ENCODE data around the gene RASA2.

Gene RASA2

DNA sequence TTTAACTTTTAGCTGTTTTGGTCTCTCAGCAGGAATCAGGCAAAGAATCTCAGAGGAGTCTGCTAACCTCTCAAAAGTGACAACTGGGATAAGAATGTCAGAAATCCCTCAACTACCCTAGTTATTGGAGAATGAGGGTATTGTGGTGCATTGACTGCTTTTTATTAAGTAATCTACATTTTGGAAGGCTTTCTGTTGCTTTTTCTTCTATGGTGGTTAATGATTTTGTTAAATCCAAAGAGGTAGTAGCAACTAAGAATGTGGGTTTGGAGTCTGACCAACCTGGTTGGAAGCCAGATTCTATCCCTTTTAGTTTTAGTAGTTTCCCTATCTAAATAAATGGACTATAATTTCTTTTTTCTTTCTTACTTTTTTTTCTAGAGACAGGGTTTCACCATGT lies 156.6 kb downstream of the RASA2 start:
- no peak for DNase-seq

DNA sequence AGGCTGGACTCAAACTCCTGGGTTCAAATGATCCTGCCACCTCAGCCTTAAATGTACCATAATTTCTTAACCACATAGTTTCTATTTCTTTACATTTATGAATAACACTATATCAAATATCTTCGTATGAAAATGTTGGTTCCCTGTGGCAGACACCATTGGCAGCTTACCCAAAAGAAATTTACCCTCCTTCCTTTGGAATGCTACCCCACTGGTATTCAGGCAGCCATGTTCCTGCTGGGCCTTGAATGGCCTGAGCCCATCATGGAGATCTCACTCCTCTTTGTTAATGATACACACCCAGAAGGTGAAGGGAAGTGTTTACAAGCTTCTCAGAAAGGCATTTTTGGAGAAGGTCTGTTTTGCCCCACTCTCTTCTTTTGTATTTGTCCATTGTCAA lies 157.0 kb downstream of the RASA2 start:
- DNase-seq: no peak

DNA sequence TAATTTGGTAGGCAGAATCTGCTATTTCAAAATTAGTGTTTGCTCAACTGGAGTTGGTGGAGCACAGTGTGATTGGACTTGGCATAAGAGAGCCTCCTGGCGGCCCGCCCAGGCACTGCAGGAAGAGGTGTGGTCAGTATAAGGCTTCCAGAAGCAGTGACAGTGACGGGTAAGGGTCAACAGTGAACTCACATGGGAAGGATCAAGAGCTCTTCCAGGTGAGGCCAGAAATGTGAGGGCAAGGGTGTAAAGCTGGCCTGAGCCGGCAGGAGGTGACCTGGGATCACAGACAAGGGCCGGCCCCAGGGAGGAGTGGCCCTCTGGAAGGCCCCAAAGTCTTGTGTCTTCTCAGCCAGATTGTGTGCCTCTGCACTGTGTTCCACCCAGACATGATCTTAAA lies 158.1 kb downstream of the RASA2 start:
- peak in 22 of 56 donors; percentile 5 to 70 (median 15) for DNase-seq

DNA sequence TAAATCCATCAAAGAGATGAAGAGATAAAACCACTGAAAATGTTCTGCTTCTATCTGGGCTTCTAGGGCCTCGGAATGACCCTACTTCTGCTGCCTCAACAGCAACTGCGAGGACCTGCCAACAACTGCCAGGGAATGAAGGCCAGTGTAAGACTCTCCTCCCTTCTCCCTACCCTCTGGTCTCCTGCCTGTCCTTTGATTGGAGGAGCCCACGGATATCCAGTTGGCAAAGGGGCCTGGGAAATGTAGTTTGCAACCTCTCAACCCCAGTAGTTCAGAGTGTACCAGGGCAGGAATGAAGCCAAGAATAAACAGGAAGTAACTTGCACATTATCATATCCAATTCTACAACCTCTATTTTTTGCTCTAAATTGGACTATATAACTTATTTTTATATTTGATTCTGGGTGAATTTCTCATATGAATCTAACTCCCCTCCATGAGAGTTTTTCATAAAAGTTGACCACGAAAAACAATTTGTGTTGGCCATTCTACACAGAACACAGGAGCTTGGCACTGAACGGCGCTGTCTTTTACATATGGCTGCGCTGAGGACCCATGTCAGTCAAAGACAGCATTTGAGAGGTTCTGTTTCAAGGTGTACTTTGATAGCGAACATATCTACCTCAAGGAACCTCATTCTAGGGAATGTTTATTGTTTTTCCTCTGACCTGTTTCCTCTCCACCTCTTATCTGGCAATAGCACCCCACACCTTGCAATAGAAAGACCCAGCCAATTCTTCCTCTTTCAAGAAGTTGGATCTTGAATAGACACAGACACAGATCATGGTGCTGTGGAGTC lies 160.1 kb downstream of the RASA2 start:
- peak in 3 of 56 donors; percentile 1 to 24 (median 1) for DNase-seq

DNA sequence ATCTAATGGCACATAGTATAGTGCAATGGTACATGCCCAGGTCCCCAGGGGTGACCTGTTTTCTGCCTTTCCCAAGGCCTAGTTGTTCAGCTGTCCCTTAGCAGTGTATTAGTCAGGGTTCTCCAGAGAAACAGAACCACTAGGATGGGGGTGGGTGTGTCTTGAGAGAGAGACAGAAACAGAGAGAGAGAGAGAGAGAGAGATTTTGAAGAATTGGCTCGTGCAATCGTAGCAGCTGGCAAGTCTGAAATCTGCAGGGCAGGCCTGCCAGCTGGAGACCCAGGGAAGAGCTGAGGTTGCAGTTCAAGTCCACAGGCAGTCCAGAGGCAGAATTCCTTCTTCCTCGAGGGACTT lies 160.7 kb downstream of the RASA2 start:
- DNase-seq: no peak

DNA sequence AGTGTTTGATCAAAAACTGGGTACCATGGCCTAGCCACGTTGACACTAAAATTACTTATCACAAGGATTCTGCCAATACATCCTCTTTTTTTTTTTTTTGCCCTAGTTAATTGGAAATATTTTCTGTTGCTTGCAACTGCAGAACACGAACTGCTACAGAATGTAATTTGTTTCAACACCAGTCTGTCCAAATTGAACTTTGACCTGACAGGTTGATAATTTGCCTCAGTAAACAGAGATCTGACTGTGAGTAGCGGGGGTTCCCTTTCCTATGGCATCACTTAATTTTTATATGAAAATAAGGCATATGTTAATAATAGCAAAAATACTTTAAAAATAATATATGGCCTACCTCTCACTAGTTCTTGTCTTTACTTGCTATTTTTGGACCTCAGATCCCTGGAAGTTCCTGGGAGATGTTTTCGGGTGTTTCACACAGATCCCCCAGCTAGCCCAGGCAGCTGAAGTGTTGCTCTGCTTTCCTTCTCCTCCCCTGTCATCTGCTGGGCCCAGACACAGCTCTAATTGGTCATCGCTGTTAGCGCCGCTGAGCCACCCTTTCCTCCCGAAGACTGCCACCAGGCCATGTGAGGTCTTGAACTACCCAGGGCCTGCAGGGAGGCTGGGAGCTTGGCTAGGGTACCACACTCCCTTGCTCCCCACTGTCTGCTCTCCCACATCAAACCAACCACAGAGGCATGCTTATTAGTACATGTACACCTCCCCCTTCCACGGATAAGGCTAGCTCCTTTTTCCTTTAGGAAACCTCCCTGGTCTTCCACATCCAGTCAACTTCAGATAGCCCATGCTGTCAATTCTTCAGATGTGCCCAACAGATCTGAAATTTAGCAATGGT lies 161.5 kb downstream of the RASA2 start:
- DNase-seq: no peak

DNA sequence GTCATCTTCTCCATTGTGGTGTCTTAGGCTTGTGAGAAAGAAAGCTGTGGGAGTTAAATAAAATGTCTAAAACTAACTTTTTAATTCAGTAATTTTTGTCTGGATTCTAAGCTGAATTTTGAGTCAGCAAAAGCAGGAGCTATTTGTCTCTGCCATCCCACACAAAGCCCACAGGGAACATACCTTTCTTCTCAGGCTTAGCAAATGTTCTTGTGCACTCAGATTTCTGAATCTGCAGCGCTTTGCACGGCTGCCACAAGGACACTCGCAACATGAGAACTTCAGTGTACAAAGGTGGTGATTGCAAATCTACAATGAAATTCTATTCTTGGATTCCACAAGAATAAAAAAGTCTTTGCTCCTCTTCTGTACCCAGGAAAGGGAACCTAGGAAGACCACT lies 163.0 kb downstream of the RASA2 start:
- no peak for DNase-seq

DNA sequence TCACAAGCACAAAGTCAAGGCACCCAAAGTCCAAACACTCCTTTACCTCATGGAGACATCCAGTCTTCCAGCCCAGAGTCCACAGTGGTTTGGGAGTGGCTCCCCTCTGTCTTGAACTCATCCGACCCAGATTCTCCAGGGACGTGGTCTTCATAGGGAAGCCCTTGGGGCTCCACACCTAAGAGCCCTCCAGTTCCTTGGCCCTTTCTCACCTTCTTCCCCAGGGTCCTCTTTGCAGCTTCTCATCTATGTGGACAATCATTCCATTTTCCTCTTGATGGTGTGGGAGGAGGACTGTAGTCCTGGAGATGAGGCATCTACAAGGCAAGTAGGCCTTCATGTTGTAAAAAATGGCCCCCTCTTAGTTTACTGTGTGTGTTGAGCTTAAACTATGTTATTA lies 164.0 kb downstream of the RASA2 start:
- no peak for DNase-seq

DNA sequence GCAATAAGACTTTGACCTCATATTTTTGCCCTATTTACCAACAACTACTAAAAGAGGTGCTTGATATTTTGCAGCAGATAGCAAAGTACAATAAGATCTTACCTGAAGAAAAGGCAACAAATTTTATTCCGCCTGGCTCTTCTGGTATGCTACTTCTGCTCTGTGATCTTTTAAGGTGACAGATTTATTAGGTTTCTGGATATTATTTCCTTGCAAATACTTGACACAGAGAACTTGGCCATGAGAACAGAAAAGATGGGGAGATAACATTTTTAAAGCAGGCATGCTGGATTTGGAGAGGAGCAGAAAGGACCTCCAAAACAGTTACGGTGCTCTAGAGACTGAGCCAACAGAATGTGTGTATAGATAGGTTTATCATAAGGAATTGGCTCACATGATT lies 164.6 kb downstream of the RASA2 start:
- DNase-seq: no peak

DNA sequence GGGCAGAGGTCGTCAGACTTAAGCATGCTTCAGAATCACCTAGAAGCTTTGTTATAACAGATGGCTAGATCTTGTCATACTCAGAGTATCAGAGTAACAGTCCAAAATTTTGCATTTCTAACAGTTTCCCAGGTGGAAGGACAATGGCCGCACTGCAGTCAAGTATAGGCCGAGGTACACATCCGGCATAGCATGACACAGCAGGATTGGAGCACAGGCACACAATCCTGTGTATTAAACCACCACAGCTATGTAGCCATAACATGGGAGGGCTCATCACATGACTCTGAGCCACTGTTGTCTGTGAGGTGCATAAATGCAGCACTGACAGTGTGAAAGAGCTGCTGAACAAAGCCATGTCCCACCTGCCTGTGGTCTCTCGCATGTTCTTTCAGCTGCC lies 165.5 kb downstream of the RASA2 start:
- no peak for DNase-seq

DNA sequence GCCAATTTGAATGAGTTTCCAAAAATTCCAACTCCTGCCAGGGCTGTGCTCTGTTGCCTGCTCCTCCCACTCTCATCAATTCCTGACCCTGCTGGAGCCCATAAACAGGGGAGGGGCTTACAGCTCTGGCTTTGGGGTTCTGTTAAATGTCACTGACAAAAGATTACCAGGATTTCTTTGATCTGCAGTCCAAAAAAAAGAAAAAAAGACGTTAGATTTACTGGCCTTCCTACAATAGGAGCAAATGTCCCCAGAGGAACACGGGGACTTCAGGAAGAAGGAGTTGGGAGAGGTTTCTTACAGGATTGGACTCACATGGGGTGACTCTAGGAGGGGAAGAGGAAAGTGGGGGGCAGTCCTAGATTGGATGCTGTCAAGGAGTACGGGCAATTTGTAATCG lies 167.0 kb downstream of the RASA2 start:
- DNase-seq: no peak

DNA sequence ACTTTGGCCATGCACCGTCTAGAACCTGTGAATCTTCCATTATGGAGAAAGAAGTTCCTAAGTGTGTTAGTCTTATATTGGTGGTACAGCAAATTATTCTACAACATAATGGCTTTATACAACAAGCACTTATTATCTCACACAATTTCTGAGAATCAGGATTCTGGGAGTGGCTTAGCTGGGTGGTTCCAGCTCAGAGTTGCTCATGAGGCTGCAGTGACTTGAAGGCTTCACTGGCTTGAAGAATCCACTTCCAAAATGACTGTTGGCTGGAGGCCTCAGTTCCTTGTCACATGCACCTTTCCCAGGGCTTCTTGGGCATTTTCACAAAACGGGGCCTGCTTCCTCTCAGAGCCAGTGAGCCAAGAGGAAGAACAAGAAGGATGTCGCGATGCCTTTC lies 169.0 kb downstream of the RASA2 start:
- no peak for DNase-seq

DNA sequence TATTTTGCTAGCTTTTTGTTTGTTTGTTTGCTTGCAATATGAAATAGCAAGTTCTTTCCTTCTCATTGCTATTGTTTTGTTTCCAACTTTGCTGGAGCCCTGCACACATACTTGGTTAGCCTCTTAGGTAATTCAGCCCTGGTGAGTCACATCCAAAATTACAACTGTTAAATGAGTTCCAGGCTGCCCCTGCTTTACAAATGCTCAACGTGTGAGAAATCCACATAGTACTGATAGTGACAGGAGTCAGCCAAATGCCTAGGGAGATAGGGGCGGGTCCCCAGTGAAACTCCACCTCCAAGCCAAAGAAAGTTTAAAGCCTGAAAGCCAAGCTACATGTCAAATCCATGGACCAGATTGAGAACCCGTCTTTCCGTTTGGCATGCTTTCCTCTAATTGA lies 169.9 kb downstream of the RASA2 start:
- no peak for DNase-seq

DNA sequence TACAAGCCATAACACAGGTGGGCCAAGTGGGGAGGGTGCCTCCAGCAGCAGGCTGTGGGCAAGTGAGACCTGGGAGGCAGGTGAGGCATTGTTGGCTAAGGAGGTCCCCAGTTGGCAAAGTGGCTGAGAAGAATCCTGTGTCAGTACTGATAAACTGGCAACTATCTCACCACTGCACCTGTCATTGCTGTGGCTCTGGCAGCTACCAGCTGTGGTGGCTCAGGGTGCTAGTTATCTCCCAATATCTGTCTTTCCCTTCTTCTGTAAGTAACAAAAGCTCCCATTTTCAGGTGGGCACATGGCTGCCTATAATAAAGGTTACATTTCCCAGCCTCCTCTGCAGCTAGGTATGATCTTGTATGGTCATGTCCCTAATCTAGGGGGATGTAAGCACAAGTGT lies 170.7 kb downstream of the RASA2 start:
- DNase-seq: no peak

DNA sequence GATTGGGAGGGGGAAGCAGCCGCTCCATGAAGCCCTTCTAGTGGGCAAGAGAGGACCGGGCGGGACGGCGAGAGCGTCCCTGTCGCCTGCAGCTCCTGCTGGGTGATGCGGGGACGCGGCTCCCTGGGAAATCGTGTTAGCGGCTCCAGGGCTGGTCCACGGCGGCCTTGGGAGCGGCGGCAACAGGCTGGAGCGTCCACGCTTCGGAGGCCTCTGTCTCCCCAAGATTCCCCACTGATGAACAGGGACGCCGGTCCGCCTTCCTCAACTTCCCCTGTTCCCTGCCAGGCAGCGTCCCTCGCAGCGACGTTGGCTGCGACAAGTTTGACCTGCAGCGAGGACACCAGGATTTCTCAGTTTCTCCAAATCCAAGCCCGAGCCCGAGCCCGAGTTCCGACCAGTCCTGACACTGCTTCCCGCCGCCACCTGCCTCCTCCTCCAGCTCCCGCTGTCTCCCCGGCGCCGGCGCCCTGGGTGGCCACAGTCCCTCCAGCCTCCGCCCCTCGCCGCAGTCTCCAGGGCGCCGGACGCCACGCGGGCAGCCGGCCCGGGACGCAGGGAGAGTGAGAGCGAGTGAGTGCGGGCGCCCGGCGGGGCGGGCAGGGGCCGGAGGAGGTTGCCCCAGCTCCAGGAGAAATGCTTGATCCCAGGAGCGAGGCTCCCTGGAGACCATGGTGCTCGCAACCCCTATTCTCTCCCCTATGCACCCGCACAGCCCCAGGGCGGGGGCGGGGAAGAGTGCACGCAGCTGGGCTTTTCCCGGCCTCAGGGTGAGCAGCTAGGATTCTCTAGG lies 173.2 kb downstream of the RASA2 start:
- peak in 38 of 56 donors; percentile 4 to 59 (median 22) for DNase-seq

DNA sequence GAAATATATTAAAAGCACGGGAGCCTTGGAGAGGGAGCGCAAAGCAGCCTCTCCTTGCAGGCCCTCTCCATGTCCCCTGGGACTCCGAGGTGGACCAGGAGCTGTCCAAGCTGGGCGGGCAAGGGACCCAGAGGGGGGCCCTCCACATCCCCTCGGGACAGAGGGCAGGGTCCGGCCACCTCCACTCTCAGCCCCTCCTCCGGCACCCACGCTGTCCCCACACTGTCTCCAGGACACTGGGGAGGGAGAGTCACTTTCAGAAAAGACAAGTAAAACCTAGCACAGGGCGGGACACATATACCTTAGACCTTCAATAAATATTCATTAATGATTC lies 173.8 kb downstream of the RASA2 start:
- DNase-seq: no peak

DNA sequence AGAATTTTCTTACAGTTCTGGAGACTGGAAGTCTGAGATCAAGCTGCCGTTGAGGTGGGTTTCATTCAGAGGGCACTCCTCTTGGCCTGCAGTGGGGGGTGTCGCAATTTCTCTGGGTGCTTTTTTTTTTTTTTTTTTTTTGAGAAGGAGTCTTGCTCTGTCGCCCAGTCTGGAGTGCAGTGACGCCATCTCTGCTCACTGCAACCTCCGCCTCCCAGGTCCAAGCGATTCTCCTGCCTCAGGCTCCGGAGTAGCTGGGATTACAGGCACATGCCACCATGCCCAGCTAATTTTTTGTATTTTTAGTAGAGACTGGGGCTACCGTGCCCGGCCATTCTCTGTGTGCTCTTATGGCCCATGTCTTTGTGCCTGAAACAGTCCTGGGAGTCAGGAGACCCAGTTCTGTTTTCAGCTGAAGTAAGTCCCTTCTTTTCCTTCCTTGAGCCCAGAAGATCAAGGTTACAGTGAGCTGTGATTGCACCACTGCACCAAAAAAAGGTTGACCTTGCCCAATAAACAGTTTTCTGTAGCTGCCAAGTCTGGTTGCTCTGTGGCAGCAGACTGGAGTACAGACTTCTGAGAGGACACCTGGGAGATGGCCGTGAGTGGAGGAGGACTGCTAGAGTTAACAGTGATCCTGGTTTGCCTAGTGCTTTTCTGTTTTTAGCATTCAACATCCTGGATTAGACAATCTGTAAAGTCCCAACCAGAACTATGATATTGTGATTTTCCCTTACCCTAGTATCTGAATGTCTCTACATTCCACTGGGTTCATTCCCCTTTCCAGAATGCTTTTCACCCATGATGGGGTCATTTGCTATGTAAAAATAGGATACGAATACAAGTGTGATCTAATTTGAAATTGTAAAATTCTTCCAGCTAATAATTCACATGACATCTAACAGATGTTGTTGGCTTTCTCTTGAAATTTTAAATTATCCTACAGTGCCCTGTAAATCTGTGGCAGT lies 174.7 kb downstream of the RASA2 start:
- no peak for DNase-seq

DNA sequence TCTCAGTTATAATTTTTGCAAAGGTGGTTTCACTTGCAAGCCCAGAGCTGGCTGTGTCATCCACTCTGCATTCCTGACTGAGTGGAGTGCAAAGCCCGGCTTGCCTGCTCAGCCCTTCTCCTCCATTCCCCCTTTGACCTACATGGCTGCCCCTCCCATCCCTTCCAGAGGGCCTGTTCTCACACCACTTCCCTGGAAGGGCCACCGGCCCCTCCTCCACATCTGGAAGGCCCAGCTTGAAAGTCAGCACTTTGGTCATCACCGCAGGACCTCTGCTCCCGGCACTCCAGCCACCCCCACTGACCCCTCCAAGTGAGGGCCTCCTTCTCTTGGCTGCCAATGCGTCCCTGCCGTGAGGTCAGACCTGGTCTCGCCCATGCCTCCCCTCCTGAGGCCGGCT lies 177.2 kb downstream of the RASA2 start:
- DNase-seq: no peak

All from amygdala (tissue), 56 donors.